Uterus (tissue), 4 donors: Measurements from ENCODE around the gene TSPAN5. TPM values are rescaled to one million over a fixed set of nuclear protein-coding genes. Genes with fewer than 3 reads are reported as not detected.

Source experiments
- DNase-seq, 2 donors: peaks; one replicate each; pipeline ENCODE4 v3.0.0-alpha.2; 2019 to 2020
- H3K27ac ChIP-seq, 2 donors: fragments of 200-600 bp; sonication (generic); 1 replicate in 1 of 2; 2 replicates in 1 of 2; pipeline ENCODE4 v1.5.1; 2016 to 2018
- H3K27me3 ChIP-seq, 2 donors: fragments of 200-600 bp; sonication (generic); one replicate each; pipeline ENCODE4 v1.5.1; 2018 to 2019; ENCODE audit warnings: control low read depth in 1 of 2
- H3K36me3 ChIP-seq, 2 donors: fragments of 200-600 bp; sonication (generic); one replicate each; pipeline ENCODE4 v1.5.1; 2019; ENCODE audit warnings: control low read depth in 1 of 2
- H3K4me1 ChIP-seq, 2 donors: fragments of 200-600 bp; sonication (generic); one replicate each; pipeline ENCODE4 v1.5.1; 2018 to 2019; ENCODE audit warnings: control low read depth in 1 of 2
- H3K4me3 ChIP-seq, 2 donors: fragments of 200-600 bp; sonication (generic); 1 replicate in 1 of 2; 2 replicates in 1 of 2; pipeline ENCODE4 v1.5.1; 2018 to 2019; ENCODE audit warnings: mild to moderate bottlenecking in 1 of 2
- H3K9me3 ChIP-seq, 2 donors: fragments of 200-600 bp; sonication (generic); one replicate each; pipeline ENCODE4 v1.5.1; 2019; ENCODE audit warnings: control low read depth in 1 of 2
- CTCF ChIP-seq, 4 experiments: fragments of 200-600 bp in 2 of 4; fragments of 450-650 bp in 2 of 4; sonication (generic) in 2 of 4; IDR thresholded peaks; one replicate each; pipeline ENCODE4 v1.5.1; 2016 to 2019; ENCODE audit warnings: antibody characterized with exemption in 4 of 4, mild to moderate bottlenecking in 2 of 4, moderate library complexity in 1 of 4
- POLR2A ChIP-seq, 2 donors: fragments of 450-650 bp; IDR thresholded peaks; one replicate each; pipeline ENCODE4 v1.6.1; 2016; ENCODE audit warnings: antibody characterized with exemption in 2 of 2, mild to moderate bottlenecking in 1 of 2, moderate library complexity in 1 of 2
- intact Hi-C: fragments of 100-400 bp; cut with DNase I; formaldehyde crosslinking; loops from one replicate; pipeline ENCODE4 v1.15.1; 2023; ENCODE audit warnings: low total_unique reads
- total RNA-seq, 4 donors: library from RNA; depleted of rRNA in 3 of 4; stranded (reverse); fragments of >200 nt in 3 of 4; gene quantifications; one replicate each; pipeline versions ENCODE4 v1.1.0 to v1.2.4, GENCODE V29; 2014 to 2023
- donor health status: DM: yes; HTN: yes; CAD: no.

Gene TSPAN5
- total RNA-seq, 4 donors from 2014 or later, result 15.9 to 45.3 (median 30.3) TPM

- Histone ChIP-seq H3K9me3 (no peaks in the 10 kb centered on the region), H3K27ac (peak overlapping the region; percentile 38 to 63), H3K4me1 (peaks cover 0 to 8% of the 10 kb centered on the region in 2 donors), H3K27me3 (no peaks in the 10 kb centered on the region), H3K4me3 (no peak overlapping the region), H3K36me3 (no peaks in the 10 kb centered on the region)
- TF ChIP-seq POLR2A (IDR thresholded peaks at IDR 0.05), result no peak
- TF ChIP-seq CTCF (IDR thresholded peaks at IDR 0.05), result no peak
- no peak for DNase-seq
- intact Hi-C loops, result no loop called here
Measured at GRCh38 chr4:98614094-98614493, 44.3 kb downstream of the TSPAN5 start.

- H3K36me3 ChIP-seq, result no peaks in the 10 kb centered on the region
- H3K9me3 ChIP-seq, result no peaks in the 10 kb centered on the region
- H3K27me3 ChIP-seq, result no peaks in the 10 kb centered on the region
- TF ChIP-seq CTCF (IDR thresholded peaks at IDR 0.05) (no peak), POLR2A (IDR thresholded peaks at IDR 0.05) (no peak)
- intact Hi-C loops, result no loop called here
- peaks cover 0 to 8% of the 10 kb centered on the region in 2 donors for H3K4me1 ChIP-seq
- H3K4me3 ChIP-seq, result no peak overlapping the region
- DNase-seq, result no peak
- H3K27ac ChIP-seq, result peak overlapping the region; percentile 38 to 63
Measured at GRCh38 chr4:98613453-98614075, 44.8 kb downstream of the TSPAN5 start.

- Histone ChIP-seq H3K27me3 (no peaks in the 10 kb centered on the region), H3K4me1 (peaks cover 0 to 6% of the 10 kb centered on the region in 2 donors), H3K27ac (peak overlapping the region; percentile 6 to 17), H3K4me3 (no peak overlapping the region), H3K9me3 (no peaks in the 10 kb centered on the region), H3K36me3 (no peaks in the 10 kb centered on the region)
- TF ChIP-seq POLR2A (IDR thresholded peaks at IDR 0.05) (no peak), CTCF (IDR thresholded peaks at IDR 0.05) (no peak)
- intact Hi-C loops, result no loop called here
- no peak for DNase-seq
Measured at GRCh38 chr4:98612318-98613250, 45.8 kb downstream of the TSPAN5 start.

- intact Hi-C loops, result no loop called here
- H3K27me3 ChIP-seq, result no peaks in the 10 kb centered on the region
- no peaks in the 10 kb centered on the region for H3K36me3 ChIP-seq
- no peak for TF ChIP-seq POLR2A (IDR thresholded peaks at IDR 0.05)
- no peak for TF ChIP-seq CTCF (IDR thresholded peaks at IDR 0.05)
- no peak overlapping the region for H3K4me3 ChIP-seq
- peaks cover 0 to 2% of the 10 kb centered on the region in 2 donors for H3K4me1 ChIP-seq
- H3K27ac ChIP-seq, result peak overlapping the region; percentile 6 to 17
- no peak for DNase-seq
- no peaks in the 10 kb centered on the region for H3K9me3 ChIP-seq
Measured at GRCh38 chr4:98611677-98612317, 46.6 kb downstream of the TSPAN5 start.
